CMK (cell line): ENCODE data around the gene C9orf72.
"Not testable (repeated sequence)": the region's sequence is repeated elsewhere in the genome, so short reads cannot be mapped to it uniquely, and the experiment has no call there.

Source experiments
- DNase-seq: peaks from one replicate; pipeline ENCODE4 v3.0.0-alpha.2; 2010; ENCODE audit warnings: low read depth

Gene C9orf72

GRCh38 chr9:27572918-27573633 lies at the start of gene C9orf72:
Gene C9orf72, minus strand, starts transcription at chr9:27573481. Its CDS starts 6,361 bp downstream, at chr9:27567120.
- no peak for DNase-seq

GRCh38 chr9:27622693-27623340 lies 49.5 kb upstream of the C9orf72 start:
- DNase-seq, result no peak

- no peak for DNase-seq
Measured at GRCh38 chr9:27619743-27620142, 46.5 kb upstream of the C9orf72 start.

- no peak for DNase-seq
Measured at GRCh38 chr9:27618066-27618465, 44.8 kb upstream of the C9orf72 start.

GRCh38 chr9:27614551-27614950 lies 41.3 kb upstream of the C9orf72 start:
- no peak for DNase-seq

GRCh38 chr9:27612036-27612435 lies 38.8 kb upstream of the C9orf72 start:
- not testable (repeated sequence) for DNase-seq

GRCh38 chr9:27610622-27611021 lies 37.3 kb upstream of the C9orf72 start:
- DNase-seq, result no peak

GRCh38 chr9:27602954-27603353 lies 29.7 kb upstream of the C9orf72 start:
- DNase-seq, result no peak

- DNase-seq, result no peak
Measured at GRCh38 chr9:27602142-27602861, 29.0 kb upstream of the C9orf72 start.

- DNase-seq, result no peak
Measured at GRCh38 chr9:27601396-27601795, 28.1 kb upstream of the C9orf72 start.

- DNase-seq, result no peak
Measured at GRCh38 chr9:27600256-27600655, 27.0 kb upstream of the C9orf72 start.

- DNase-seq, result no peak
Measured at GRCh38 chr9:27599870-27600238, 26.6 kb upstream of the C9orf72 start.

GRCh38 chr9:27599102-27599869 lies 26.0 kb upstream of the C9orf72 start:
- DNase-seq, result no peak

- DNase-seq, result no peak
Measured at GRCh38 chr9:27595733-27596132, 22.5 kb upstream of the C9orf72 start.

GRCh38 chr9:27591672-27592071 lies 18.4 kb upstream of the C9orf72 start:
- DNase-seq, result no peak

- DNase-seq, result no peak
Measured at GRCh38 chr9:27591093-27591492, 17.8 kb upstream of the C9orf72 start.

GRCh38 chr9:27590651-27591050 lies 17.4 kb upstream of the C9orf72 start:
- DNase-seq, result no peak

- DNase-seq, result no peak
Measured at GRCh38 chr9:27589462-27589861, 16.2 kb upstream of the C9orf72 start.

- no peak for DNase-seq
Measured at GRCh38 chr9:27586304-27586703, 13.0 kb upstream of the C9orf72 start.

GRCh38 chr9:27584931-27585330 lies 11.7 kb upstream of the C9orf72 start:
- no peak for DNase-seq

- no peak for DNase-seq
Measured at GRCh38 chr9:27582794-27583193, 9.5 kb upstream of the C9orf72 start.

- no peak for DNase-seq
Measured at GRCh38 chr9:27581826-27582225, 8.5 kb upstream of the C9orf72 start.
